GM12878 (cell line): ENCODE measurements around the gene RET. TPM values are rescaled to one million over a fixed set of nuclear protein-coding genes. Genes with fewer than 3 reads are reported as not detected.

Experiments
- ATAC-seq: fragments of 200-7000 bp; cut with Tn5 transposase; 3 replicates; pipeline ENCODE4 v1.9.1; 2020; ENCODE audit warnings: mild to moderate bottlenecking, moderate library complexity
- BruUV-seq: library from RNA; stranded (reverse); fragments of 400-500 nt; replicated peaks from 2 replicates; lab custom pipeline; 2021; lab: Mats Ljungman, UMichigan
- CTCF ChIA-PET: fragments of 300-600 bp; sonication (Branson Sonifier 250); formaldehyde crosslinking; extraction: SDS; loops from one replicate; lab custom pipeline; 2021; ENCODE audit warnings: inconsistent platforms; lab: Yijun Ruan, JAX
- POLR2A ChIA-PET: fragments of 350-600 bp; formaldehyde crosslinking; extraction: SDS; loops from one replicate; lab custom pipeline; 2021; ENCODE audit warnings: inconsistent platforms; lab: Charles Lee
- RAD21 ChIA-PET: fragments of 300-600 bp; sonication (Branson Sonifier 250); formaldehyde crosslinking; loops from one replicate; lab custom pipeline; 2023; ENCODE audit warnings: antibody characterized with exemption; ENCODE audit not compliant: unreplicated experiment; lab: Charles Lee
- SMC1A ChIA-PET: fragments of 300-600 bp; sonication (Branson Sonifier 250); formaldehyde crosslinking; loops from one replicate; lab custom pipeline; 2023; ENCODE audit not compliant: unreplicated experiment, uncharacterized antibody; lab: Charles Lee
- DNase-seq: peaks from one replicate; pipeline ENCODE4 v3.0.0-alpha.2; 2011; ENCODE audit warnings: low read depth, low spot score
- FAIRE-seq: peaks from 3 replicates; lab custom pipeline; 2011; peaks lifted over from hg19 to GRCh38; lab: Jason Lieb, UNC
- H2AFZ ChIP-seq: 2 replicates; pipeline ENCODE4 v1.6.0; 2011; ENCODE audit warnings: low read depth, low read length, control low read depth; ENCODE audit not compliant: control insufficient read depth
- H3K27ac ChIP-seq: 2 replicates; pipeline ENCODE4 v1.5.1; 2011; ENCODE audit warnings: control low read depth; ENCODE audit not compliant: control insufficient read depth, insufficient read depth
- H3K27me3 ChIP-seq, 2 experiments: replicated peaks in 1 of 2; 2 replicates each; pipeline versions ENCODE4 v1.6.0 to v1.6.1; 2011; ENCODE audit warnings: low read length in 1 of 2; ENCODE audit not compliant: control insufficient read depth in 2 of 2, insufficient read depth in 2 of 2
- H3K36me3 ChIP-seq, 2 experiments: 2 replicates each; pipeline ENCODE4 v1.5.1; 2011; ENCODE audit warnings: low read length in 1 of 2; ENCODE audit not compliant: control insufficient read depth in 2 of 2, insufficient read depth in 2 of 2
- H3K4me1 ChIP-seq: 2 replicates; pipeline ENCODE4 v1.6.1; 2011; ENCODE audit warnings: mild to moderate bottlenecking, low read length, moderate library complexity, mixed read lengths; ENCODE audit not compliant: control insufficient read depth, insufficient read depth
- H3K4me2 ChIP-seq: 2 replicates; pipeline ENCODE4 v1.6.0; 2011; ENCODE audit warnings: control low read depth; ENCODE audit not compliant: control insufficient read depth, insufficient read depth
- H3K4me3 ChIP-seq: fragments of 200-600 bp; sonication (generic); 2 replicates; pipeline ENCODE4 v1.5.1; 2016
- H3K79me2 ChIP-seq: 2 replicates; pipeline ENCODE4 v1.6.0; 2011; ENCODE audit warnings: low read length; ENCODE audit not compliant: control insufficient read depth, insufficient read depth
- H3K9ac ChIP-seq: 2 replicates; pipeline ENCODE4 v1.8.0; 2011; ENCODE audit warnings: low read length, control low read depth, mixed read lengths; ENCODE audit not compliant: control insufficient read depth, insufficient read depth
- H3K9me3 ChIP-seq: replicated peaks from 3 replicates; pipeline ENCODE4 v1.5.1; 2011; ENCODE audit warnings: mild to moderate bottlenecking, low read length; ENCODE audit not compliant: control insufficient read depth, insufficient read depth
- H4K20me1 ChIP-seq: 2 replicates; pipeline ENCODE4 v1.6.0; 2011; ENCODE audit not compliant: control insufficient read depth, insufficient read depth
- BACH1 ChIP-seq: fragments of 450-650 bp; IDR thresholded peaks from 2 replicates; pipeline ENCODE4 v1.6.1; 2017; ENCODE audit warnings: mild to moderate bottlenecking, borderline replicate concordance
- DPF2 ChIP-seq: fragments of 450-650 bp; IDR thresholded peaks from 2 replicates; pipeline ENCODE4 v1.6.1; 2017; ENCODE audit warnings: mild to moderate bottlenecking
- EGR1 ChIP-seq, 2 experiments: IDR thresholded peaks; 1 replicate in 1 of 2; 2 replicates in 1 of 2; pipeline ENCODE4 v1.6.1; 2011 to 2012; ENCODE audit warnings: low read depth in 2 of 2, low read length in 2 of 2, borderline replicate concordance in 1 of 2, mild to moderate bottlenecking in 1 of 2, moderate library complexity in 1 of 2
- ESRRA ChIP-seq: IDR thresholded peaks from 2 replicates; pipeline ENCODE4 v1.6.1; 2012; ENCODE audit warnings: mild to moderate bottlenecking, low read length, improper control_type of control experiment
- ETV6 ChIP-seq, 2 experiments: fragments of 450-650 bp in 1 of 2; IDR thresholded peaks in 1 of 2; conservative IDR thresholded peaks in 1 of 2; 2 replicates each; pipeline ENCODE4 v1.6.1; 2014; ENCODE audit warnings: antibody characterized with exemption in 1 of 2, borderline replicate concordance in 1 of 2, low read depth in 1 of 2, mild to moderate bottlenecking in 1 of 2, moderate library complexity in 1 of 2
- GATAD2B ChIP-seq: fragments of 450-650 bp; conservative IDR thresholded peaks from 2 replicates; pipeline ENCODE4 v1.6.1; 2017; ENCODE audit warnings: low read depth, mild to moderate bottlenecking, moderate library complexity
- HCFC1 ChIP-seq: fragments of 150-350 bp; IDR thresholded peaks from 2 replicates; pipeline ENCODE4 v1.6.1; 2014; ENCODE audit warnings: low read length
- LARP7 ChIP-seq: fragments of 450-650 bp; IDR thresholded peaks from 2 replicates; pipeline ENCODE4 v1.6.1; 2017; ENCODE audit warnings: mild to moderate bottlenecking
- NR2F1 ChIP-seq: fragments of 450-650 bp; conservative IDR thresholded peaks from 2 replicates; pipeline ENCODE4 v1.6.1; 2017; ENCODE audit warnings: mild to moderate bottlenecking
- RAD21 ChIP-seq: IDR thresholded peaks from 2 replicates; pipeline ENCODE4 v1.6.1; 2011; ENCODE audit warnings: mild to moderate bottlenecking, low read depth, low read length, moderate library complexity; ENCODE audit not compliant: insufficient read depth
- STAT1 ChIP-seq: fragments of 450-650 bp; conservative IDR thresholded peaks from 2 replicates; pipeline ENCODE4 v1.6.1; 2014; ENCODE audit warnings: antibody characterized with exemption, mild to moderate bottlenecking
- WGBS: methylation state at CpG from one replicate; pipeline ENCODE4 v1.1.6; 2016; ENCODE audit warnings: low lambda C conversion rate; ENCODE audit not compliant: insufficient replicate concordance, insufficient coverage; ENCODE audit errors: missing lambda C conversion rate; 5-methylcytosine and 5-hydroxymethylcytosine counted together
- in situ Hi-C: fragments of 300-500 bp; cut with MboI; formaldehyde crosslinking; loops from 9 replicates; pipeline ENCODE4 v1.14.3; 2018; ENCODE audit warnings: mixed read lengths
- intact Hi-C: fragments of 100-400 bp; cut with micrococcal nuclease; formaldehyde crosslinking; loops from one replicate; pipeline ENCODE4 v1.14.2; 2022; ENCODE audit not compliant: unreplicated experiment
- polyA plus RNA-seq, 11 experiments: library from polyadenylated mRNA; depleted of rRNA in 4 of 11; unstranded in 6 of 11; stranded (reverse) in 5 of 11; fragments of >200 nt; fragmentation: Nextera tagmentation in 4 of 11; fragmentation: Illumina TruSeq in 1 of 11; extraction: Ambion mirVana in 4 of 11; extraction: Trizol in 1 of 11; gene quantifications; 1 replicate in 1 of 11; 2 replicates in 10 of 11; pipeline versions ENCODE4 v1.2.1 to v1.2.3, GENCODE V29; 2011 to 2016; ENCODE audit warnings: inconsistent platforms in 2 of 11, missing spikeins in 2 of 11, low read depth in 1 of 11
- total RNA-seq, 4 experiments: library from RNA; depleted of rRNA in 3 of 4; stranded (reverse); fragments of >200 nt in 3 of 4; fragmentation: Illumina TruSeq in 1 of 4; extraction: Trizol in 1 of 4; gene quantifications; 2 replicates each; pipeline versions ENCODE4 v1.2.1 to v1.2.3, GENCODE V29; 2013 to 2021
- TF ChIP-seq, protein P1 (sequence below): fragments of 150-350 bp; IDR thresholded peaks from 2 replicates; pipeline ENCODE4 v1.6.1; 2016; ENCODE audit warnings: low read depth, low read length
- TF ChIP-seq, protein P2 (sequence below): IDR thresholded peaks from 2 replicates; pipeline ENCODE4 v1.6.1; 2012; ENCODE audit warnings: low read depth, low read length, improper control_type of control experiment
- TF ChIP-seq, protein P3 (sequence below): fragments of 450-650 bp; IDR thresholded peaks from 2 replicates; pipeline ENCODE4 v1.6.1; 2017; ENCODE audit warnings: antibody characterized with exemption, mild to moderate bottlenecking, moderate library complexity

RET gene
- total and polyA plus RNA-seq, 10 of the 15 experiments (the other 5 are each of a cell fraction or from before 2014, with no cell fraction given) = not detected

DNA sequence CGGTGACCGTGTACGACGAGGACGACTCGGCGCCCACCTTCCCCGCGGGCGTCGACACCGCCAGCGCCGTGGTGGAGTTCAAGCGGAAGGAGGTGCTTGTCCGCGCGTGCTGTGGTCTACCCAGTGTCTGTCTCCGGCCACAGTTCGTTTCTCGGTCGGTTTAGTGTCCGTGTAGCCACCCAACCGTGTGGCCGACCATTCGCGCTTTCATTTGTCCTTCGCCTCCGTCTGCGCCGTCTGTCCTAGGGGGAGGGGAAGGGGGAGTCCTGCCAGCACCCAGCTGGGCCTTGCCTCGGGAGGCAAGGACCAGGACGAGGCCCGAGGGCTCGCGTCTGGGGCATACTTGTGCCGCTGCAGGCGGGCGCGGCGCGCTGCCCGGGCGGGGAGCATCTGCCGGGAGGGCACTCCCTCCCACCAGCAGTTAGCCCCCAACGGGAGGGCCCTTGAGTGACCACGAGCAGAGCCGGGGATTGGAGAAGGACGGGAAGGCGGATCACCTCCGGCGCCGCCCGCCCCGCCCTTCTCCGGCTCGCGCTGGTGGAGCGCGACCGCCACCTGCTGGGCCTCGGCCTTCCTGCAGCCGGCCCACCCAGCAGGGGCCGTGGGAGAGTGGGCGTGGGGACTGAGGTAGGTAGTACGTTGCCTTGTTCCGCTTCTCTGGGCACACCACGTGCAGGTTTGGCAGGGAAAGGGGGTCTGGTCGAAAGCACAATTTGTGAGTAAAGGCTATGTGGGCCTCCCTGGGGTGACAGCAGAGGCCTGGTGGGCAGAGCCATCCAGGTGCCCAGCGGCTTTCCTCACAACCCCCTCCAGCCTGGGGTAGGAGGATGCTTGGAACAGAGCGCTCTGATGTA is 28.5 kb downstream of the RET start:
- Histone ChIP-seq H3K4me1 (peaks cover 10% of the 10 kb centered on the region), H3K9me3 (no peaks in the 10 kb centered on the region), H4K20me1 (no peaks in the 10 kb centered on the region; the same call in 1 of the 2 replicates), H3K27me3 (peaks cover 4 to 5% of the 10 kb centered on the region in 2 experiments; a peak in 3 of 4 replicates), H2AFZ (peak overlapping the region; percentile 83), H3K27ac (no peak overlapping the region), H3K4me2 (peak overlapping the region; percentile 93), H3K36me3 (no peaks in the 10 kb centered on the region), H3K4me3 (peak overlapping the region; percentile 72; the same call in 1 of the 2 replicates), H3K79me2 (no peaks in the 10 kb centered on the region), H3K9ac (no peak overlapping the region)
- DNase-seq = no peak
- POLR2A ChIA-PET = interaction anchor here (0.7 kb wide), 1 partner anchor 60 kb away, joined by 3 read pairs; no protein-coding TSS in a partner anchor
- CTCF ChIA-PET = interaction anchor here (1.0 to 1.6 kb wide), 3 partner anchors 35 to 145 kb away, joined by 3 read pairs; no protein-coding TSS in a partner anchor
- FAIRE-seq = no peak
- intact Hi-C loops = loop anchor here (2.0 to 10.0 kb wide), 2 partner anchors 239 to 311 kb away; no protein-coding TSS in a partner anchor
- RAD21 ChIA-PET = interaction anchor here (1.0 kb wide), 1 partner anchor 24 kb away, joined by 3 read pairs; no protein-coding TSS in a partner anchor
- SMC1A ChIA-PET = no interaction called here
- ATAC-seq = peak; percentile 95
- 3% methylated on average over 68 of the region's 71 CpGs for WGBS
- in situ Hi-C loops = loop anchor here (25.0 kb wide), 2 partner anchors 93 to 918 kb away; no protein-coding TSS in a partner anchor
- BruUV-seq = no TSS peak
- no peak for TF ChIP-seq ETV6 (conservative IDR thresholded peaks at IDR 0.05 in 1 of 2, IDR thresholded peaks at IDR 0.05 in 1 of 2; ENCODE audit: borderline replicate concordance in 1 of 2, low read depth in 1 of 2)
- TF ChIP-seq, protein P1, sequence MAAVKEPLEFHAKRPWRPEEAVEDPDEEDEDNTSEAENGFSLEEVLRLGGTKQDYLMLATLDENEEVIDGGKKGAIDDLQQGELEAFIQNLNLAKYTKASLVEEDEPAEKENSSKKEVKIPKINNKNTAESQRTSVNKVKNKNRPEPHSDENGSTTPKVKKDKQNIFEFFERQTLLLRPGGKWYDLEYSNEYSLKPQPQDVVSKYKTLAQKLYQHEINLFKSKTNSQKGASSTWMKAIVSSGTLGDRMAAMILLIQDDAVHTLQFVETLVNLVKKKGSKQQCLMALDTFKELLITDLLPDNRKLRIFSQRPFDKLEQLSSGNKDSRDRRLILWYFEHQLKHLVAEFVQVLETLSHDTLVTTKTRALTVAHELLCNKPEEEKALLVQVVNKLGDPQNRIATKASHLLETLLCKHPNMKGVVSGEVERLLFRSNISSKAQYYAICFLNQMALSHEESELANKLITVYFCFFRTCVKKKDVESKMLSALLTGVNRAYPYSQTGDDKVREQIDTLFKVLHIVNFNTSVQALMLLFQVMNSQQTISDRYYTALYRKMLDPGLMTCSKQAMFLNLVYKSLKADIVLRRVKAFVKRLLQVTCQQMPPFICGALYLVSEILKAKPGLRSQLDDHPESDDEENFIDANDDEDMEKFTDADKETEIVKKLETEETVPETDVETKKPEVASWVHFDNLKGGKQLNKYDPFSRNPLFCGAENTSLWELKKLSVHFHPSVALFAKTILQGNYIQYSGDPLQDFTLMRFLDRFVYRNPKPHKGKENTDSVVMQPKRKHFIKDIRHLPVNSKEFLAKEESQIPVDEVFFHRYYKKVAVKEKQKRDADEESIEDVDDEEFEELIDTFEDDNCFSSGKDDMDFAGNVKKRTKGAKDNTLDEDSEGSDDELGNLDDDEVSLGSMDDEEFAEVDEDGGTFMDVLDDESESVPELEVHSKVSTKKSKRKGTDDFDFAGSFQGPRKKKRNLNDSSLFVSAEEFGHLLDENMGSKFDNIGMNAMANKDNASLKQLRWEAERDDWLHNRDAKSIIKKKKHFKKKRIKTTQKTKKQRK = no peak
- TF ChIP-seq ESRRA = peak; percentile 56; the same call in 1 of the 2 replicates
- TF ChIP-seq LARP7 = peak; percentile 45
- TF ChIP-seq HCFC1 = no peak
- no peak for TF ChIP-seq NR2F1
- TF ChIP-seq DPF2 = 0 out of 2 replicates have a peak, but pooled peaks have one; percentile 35
- TF ChIP-seq, protein P2, sequence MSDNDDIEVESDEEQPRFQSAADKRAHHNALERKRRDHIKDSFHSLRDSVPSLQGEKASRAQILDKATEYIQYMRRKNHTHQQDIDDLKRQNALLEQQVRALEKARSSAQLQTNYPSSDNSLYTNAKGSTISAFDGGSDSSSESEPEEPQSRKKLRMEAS = 0 out of 2 replicates have a peak, but pooled peaks have one; percentile 5
- 0 out of 2 replicates have a peak, but pooled peaks have one; percentile 29 for TF ChIP-seq GATAD2B
- TF ChIP-seq, protein P3, sequence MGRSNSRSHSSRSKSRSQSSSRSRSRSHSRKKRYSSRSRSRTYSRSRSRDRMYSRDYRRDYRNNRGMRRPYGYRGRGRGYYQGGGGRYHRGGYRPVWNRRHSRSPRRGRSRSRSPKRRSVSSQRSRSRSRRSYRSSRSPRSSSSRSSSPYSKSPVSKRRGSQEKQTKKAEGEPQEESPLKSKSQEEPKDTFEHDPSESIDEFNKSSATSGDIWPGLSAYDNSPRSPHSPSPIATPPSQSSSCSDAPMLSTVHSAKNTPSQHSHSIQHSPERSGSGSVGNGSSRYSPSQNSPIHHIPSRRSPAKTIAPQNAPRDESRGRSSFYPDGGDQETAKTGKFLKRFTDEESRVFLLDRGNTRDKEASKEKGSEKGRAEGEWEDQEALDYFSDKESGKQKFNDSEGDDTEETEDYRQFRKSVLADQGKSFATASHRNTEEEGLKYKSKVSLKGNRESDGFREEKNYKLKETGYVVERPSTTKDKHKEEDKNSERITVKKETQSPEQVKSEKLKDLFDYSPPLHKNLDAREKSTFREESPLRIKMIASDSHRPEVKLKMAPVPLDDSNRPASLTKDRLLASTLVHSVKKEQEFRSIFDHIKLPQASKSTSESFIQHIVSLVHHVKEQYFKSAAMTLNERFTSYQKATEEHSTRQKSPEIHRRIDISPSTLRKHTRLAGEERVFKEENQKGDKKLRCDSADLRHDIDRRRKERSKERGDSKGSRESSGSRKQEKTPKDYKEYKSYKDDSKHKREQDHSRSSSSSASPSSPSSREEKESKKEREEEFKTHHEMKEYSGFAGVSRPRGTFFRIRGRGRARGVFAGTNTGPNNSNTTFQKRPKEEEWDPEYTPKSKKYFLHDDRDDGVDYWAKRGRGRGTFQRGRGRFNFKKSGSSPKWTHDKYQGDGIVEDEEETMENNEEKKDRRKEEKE = no peak
- TF ChIP-seq RAD21 = peak; percentile 89
- 0 out of 2 replicates have a peak, but pooled peaks have one; percentile 51 for TF ChIP-seq STAT1
- TF ChIP-seq EGR1 (IDR thresholded peaks at IDR 0.05; ENCODE audit: borderline replicate concordance in 1 of 2, low read depth in 2 of 2, low read length in 2 of 2) = peak in 1 of 2 experiments; percentile 71; a peak in 2 of 3 replicates
- peak; percentile 22; the same call in 1 of the 2 replicates for TF ChIP-seq BACH1
